Measurements from ENCODE around the gene SFMBT1. TPM values are rescaled to one million over a fixed set of nuclear protein-coding genes. Genes with fewer than 3 reads are reported as not detected.

Gene SFMBT1
- total and polyA plus RNA-seq, 2 of the 8 experiments (the other 6 are each of a cell fraction or from before 2014, with no cell fraction given), result 8.1 to 16.8 TPM

DNA sequence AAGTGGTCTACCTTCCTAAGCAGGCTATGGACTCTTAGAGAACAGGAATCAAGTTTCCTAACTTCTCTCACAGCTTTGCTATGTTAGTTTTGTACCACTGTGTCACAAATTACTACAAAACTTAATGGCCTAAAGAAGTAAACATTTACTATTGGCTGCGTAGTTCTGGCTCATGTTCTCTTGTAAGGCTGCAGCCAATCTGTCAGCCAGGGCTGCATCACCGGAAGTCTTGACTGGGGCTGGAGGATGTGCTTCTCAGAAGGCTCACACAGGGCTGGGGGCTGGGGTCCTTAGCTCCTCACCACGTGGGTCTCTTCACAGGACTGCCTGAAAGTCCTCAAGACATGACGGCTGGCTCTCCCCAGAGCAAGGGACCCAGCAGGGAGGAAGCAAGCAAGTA is 164.0 kb downstream of the SFMBT1 start:
- ChIA-PET CTCF (ENCODE audit: partially characterized antibody) (interaction anchor here (0.9 to 1.8 kb wide), 5 partner anchors 10 to 136 kb away, joined by 3 to 7 read pairs (median 4); no protein-coding TSS in a partner anchor), POLR2A (ENCODE audit: partially characterized antibody) (no interaction called here)
- Histone ChIP-seq H2BK5ac (ENCODE audit: low read depth, low read length) (no peak overlapping the region), H3K27me3 (replicated peaks in 1 of 4; ENCODE audit: control insufficient read depth in 3 of 4, extremely low read depth in 1 of 4, insufficient read depth in 3 of 4, low read length in 3 of 4) (no peaks in the 10 kb centered on the region), H3K56ac (replicated peaks; ENCODE audit: insufficient read length, low read depth, low read length) (no peak overlapping the region), H4K8ac (ENCODE audit: extremely low read depth, insufficient read depth, low read length) (no peak overlapping the region), H3K18ac (ENCODE audit: extremely low read depth, low read length) (no peak overlapping the region), H3K36me3 (ENCODE audit: control insufficient read depth in 2 of 4, insufficient read depth in 4 of 4, low read length in 3 of 4) (peaks cover 0 to 3% (median 0%) of the 10 kb centered on the region in 4 experiments; a peak in 1 of 8 replicates), H3K4me3 (ENCODE audit: extremely low read depth in 1 of 4, insufficient read depth in 2 of 4, low read depth in 3 of 4, low read length in 4 of 4) (no peak overlapping the region), H4K5ac (ENCODE audit: insufficient read length, low read depth, low read length) (no peak overlapping the region), H4K20me1 (replicated peaks in 1 of 2; ENCODE audit: control insufficient read depth in 1 of 2, insufficient read depth in 2 of 2, low read length in 2 of 2) (peaks cover 0 to 3% of the 10 kb centered on the region in 2 experiments), H3K14ac (ENCODE audit: insufficient read length) (no peak overlapping the region), H2BK15ac (ENCODE audit: low read length) (no peak overlapping the region), H3K9me3 (ENCODE audit: insufficient read depth in 2 of 2, low read depth in 1 of 2, low read length in 1 of 2) (no peaks in the 10 kb centered on the region), H2BK20ac (ENCODE audit: low read length) (no peak overlapping the region), H3K4me2 (ENCODE audit: insufficient read depth in 1 of 2, low read depth in 2 of 2, low read length in 2 of 2) (no peak overlapping the region), H4K91ac (replicated peaks; ENCODE audit: insufficient read length, low read length) (no peak overlapping the region), H3K23me2 (ENCODE audit: low read depth, low read length) (no peaks in the 10 kb centered on the region), H2BK12ac (ENCODE audit: low read depth, low read length) (no peak overlapping the region), H3K4me1 (replicated peaks in 1 of 4; ENCODE audit: control insufficient read depth in 3 of 4, insufficient read depth in 4 of 4, low read length in 3 of 4) (no peaks in the 10 kb centered on the region), H3K9ac (replicated peaks in 1 of 4; ENCODE audit: extremely low read depth in 1 of 4, low read depth in 3 of 4, low read length in 3 of 4) (no peak overlapping the region), H3K4ac (replicated peaks; ENCODE audit: insufficient read length, low read depth, low read length) (no peak overlapping the region), H3K79me1 (ENCODE audit: low read depth, low read length) (peaks cover 7% of the 10 kb centered on the region), H2BK120ac (replicated peaks; ENCODE audit: low read depth, low read length) (no peak overlapping the region), H3K27ac (ENCODE audit: low read depth, low read length) (no peak overlapping the region), H3K23ac (ENCODE audit: insufficient read length) (no peak overlapping the region), H3K79me2 (ENCODE audit: control insufficient read depth in 1 of 2, insufficient read depth in 2 of 2, low read length in 2 of 2) (peaks cover 0 to 13% of the 10 kb centered on the region in 2 experiments; a peak in 2 of 4 replicates), H2AFZ (ENCODE audit: low read length) (no peak overlapping the region), H2AK5ac (ENCODE audit: low read depth, low read length) (no peak overlapping the region)
- 85% methylated on average over 4 of the region's 4 CpGs; no CpG with 5 or more reads in 1 of the 2 experiments for WGBS, 2 experiments (ENCODE audit: extremely low coverage in 1 of 2, insufficient coverage in 1 of 2, insufficient read length in 1 of 2, insufficient replicate concordance in 2 of 2, low coverage in 1 of 2, low lambda C conversion rate in 2 of 2, missing lambda C conversion rate in 1 of 2)
- FAIRE-seq (no peak), DNase-seq (ENCODE audit: low read depth in 1 of 2, low spot score in 2 of 2) (no peak)
- TF ChIP-seq KDM1A (IDR thresholded peaks at IDR 0.05; ENCODE audit: borderline replicate concordance, low read length), result no peak
- TF ChIP-seq, protein P1, sequence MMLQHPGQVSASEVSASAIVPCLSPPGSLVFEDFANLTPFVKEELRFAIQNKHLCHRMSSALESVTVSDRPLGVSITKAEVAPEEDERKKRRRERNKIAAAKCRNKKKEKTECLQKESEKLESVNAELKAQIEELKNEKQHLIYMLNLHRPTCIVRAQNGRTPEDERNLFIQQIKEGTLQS (IDR thresholded peaks at IDR 0.05; ENCODE audit: insufficient read depth, low read depth, low read length), result no peak
- TF ChIP-seq BRCA1 (IDR thresholded peaks at IDR 0.05; ENCODE audit: low read depth, low read length), result no peak
- no peak for TF ChIP-seq SP1 (IDR thresholded peaks at IDR 0.05; ENCODE audit: low read depth, low read length)
- no peak for TF ChIP-seq CTBP2 (IDR thresholded peaks at IDR 0.05; ENCODE audit: borderline replicate concordance, insufficient read depth, insufficient read length, low read length)
- TF ChIP-seq HDAC2 (IDR thresholded peaks at IDR 0.05; ENCODE audit: borderline replicate concordance in 1 of 2, low read depth in 2 of 2, low read length in 2 of 2), result no peak
- TF ChIP-seq RBBP5 (IDR thresholded peaks at IDR 0.05; ENCODE audit: borderline replicate concordance, low read depth, low read length), result no peak
- TF ChIP-seq KDM4A (IDR thresholded peaks at IDR 0.05; ENCODE audit: low read depth, low read length, severe bottlenecking), result no peak
- no peak for TF ChIP-seq GTF2F1 (IDR thresholded peaks at IDR 0.05; ENCODE audit: borderline replicate concordance, low read depth, low read length)
- no peak for TF ChIP-seq EP300 (IDR thresholded peaks at IDR 0.05; ENCODE audit: borderline replicate concordance in 1 of 2, low read depth in 2 of 2, low read length in 2 of 2)
- TF ChIP-seq SUZ12 (IDR thresholded peaks at IDR 0.05; ENCODE audit: low read length), result no peak
- TF ChIP-seq ZNF274 (IDR thresholded peaks at IDR 0.05; ENCODE audit: borderline replicate concordance, extremely low read depth, low read length), result no peak
